ENCODE measurements around the gene BAIAP2. TPM values are rescaled to one million over a fixed set of nuclear protein-coding genes. Genes with fewer than 3 reads are reported as not detected.

The BAIAP2 gene
- total and polyA plus RNA-seq, 2 donors (not counting 1 experiment from before 2014, with no cell fraction given) = 1.3 to 12.0 TPM

DNA sequence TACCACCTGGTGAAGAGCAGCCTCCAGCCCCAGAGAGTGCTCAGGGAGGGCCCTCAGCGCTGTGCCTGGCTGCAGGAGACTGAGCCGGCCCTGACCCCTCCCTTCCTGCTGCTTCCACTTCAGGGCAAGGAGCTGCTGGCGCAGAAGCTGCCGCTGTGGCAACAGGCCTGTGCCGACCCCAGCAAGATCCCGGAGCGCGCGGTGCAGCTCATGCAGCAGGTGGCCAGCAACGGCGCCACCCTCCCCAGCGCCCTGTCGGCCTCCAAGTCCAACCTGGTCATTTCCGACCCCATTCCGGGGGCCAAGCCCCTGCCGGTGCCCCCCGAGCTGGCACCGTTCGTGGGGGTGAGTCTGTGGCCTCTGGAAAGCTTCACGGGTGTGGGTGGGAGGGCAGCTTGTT is 68.4 kb downstream of the BAIAP2 start:
- Mint-ChIP-seq H3K27ac (no peak overlapping the region), H3K9me3 (ENCODE audit: insufficient read depth) (no peaks in the 10 kb centered on the region), H3K4me1 (no peaks in the 10 kb centered on the region), H3K4me3 (no peak overlapping the region), H3K27me3 (peaks cover 4% of the 10 kb centered on the region)
- H3K9me3 ChIP-seq (ENCODE audit: control extremely low read depth in 1 of 3, control insufficient read depth in 2 of 3, insufficient read depth in 1 of 3, low read length in 2 of 3) = no peaks in the 10 kb centered on the region
- no peak overlapping the region for H3K4me3 ChIP-seq (ENCODE audit: control extremely low read depth in 1 of 5, extremely low read depth in 1 of 5, insufficient read depth in 1 of 5, low read depth in 2 of 5, low read length in 4 of 5)
- H3K4me1 ChIP-seq (ENCODE audit: control insufficient read depth in 2 of 2, insufficient read depth in 2 of 2, low read length in 2 of 2) = peaks cover 0 to 7% of the 10 kb centered on the region in 2 donors
- intact Hi-C loops (cut with micrococcal nuclease) = no loop called here
- CTCF ChIA-PET = interaction anchor here (0.6 to 5.3 kb wide), 4 partner anchors 80 to 676 kb away, joined by 3 to 36 read pairs (median 14); no protein-coding TSS in a partner anchor
- no peak for DNase-seq
- no peak overlapping the region for H2AFZ ChIP-seq (ENCODE audit: insufficient read depth, low read depth, low read length, poor library complexity, severe bottlenecking)
- 96% methylated on average over 17 of the region's 20 CpGs for WGBS (ENCODE audit: insufficient coverage)
- H3K79me2 ChIP-seq (ENCODE audit: control insufficient read depth, insufficient read depth, low read length) = no peaks in the 10 kb centered on the region
- H3K27me3 ChIP-seq (replicated peaks in 1 of 4; ENCODE audit: control extremely low read depth in 1 of 4, control insufficient read depth in 3 of 4, insufficient read depth in 4 of 4, low read length in 3 of 4) = peaks cover 0 to 9% (median 0%) of the 10 kb centered on the region in 4 experiments
- H3K4me2 ChIP-seq (replicated peaks; ENCODE audit: low read depth, low read length, poor library complexity, severe bottlenecking) = no peak overlapping the region
- no peak overlapping the region for H3K9ac ChIP-seq (ENCODE audit: low read length)
- no peak overlapping the region for H3K27ac ChIP-seq (ENCODE audit: low read length in 2 of 2)
- H3K36me3 ChIP-seq (replicated peaks in 1 of 2; ENCODE audit: control extremely low read depth in 1 of 2, control insufficient read depth in 1 of 2, extremely low read depth in 1 of 2, insufficient read depth in 2 of 2, low read length in 1 of 2) = no peaks in the 10 kb centered on the region
- no peaks in the 10 kb centered on the region for H4K20me1 ChIP-seq (ENCODE audit: control insufficient read depth, insufficient read depth, low read length, poor library complexity, severe bottlenecking)
- POLR2A ChIA-PET = no interaction called here
- no peak for ATAC-seq (ENCODE audit: low read depth)
- TF ChIP-seq EZH2 (IDR thresholded peaks at IDR 0.05; ENCODE audit: borderline replicate concordance, insufficient read depth, low read depth, low read length, poor library complexity, severe bottlenecking) = no peak
- TF ChIP-seq, protein P1, sequence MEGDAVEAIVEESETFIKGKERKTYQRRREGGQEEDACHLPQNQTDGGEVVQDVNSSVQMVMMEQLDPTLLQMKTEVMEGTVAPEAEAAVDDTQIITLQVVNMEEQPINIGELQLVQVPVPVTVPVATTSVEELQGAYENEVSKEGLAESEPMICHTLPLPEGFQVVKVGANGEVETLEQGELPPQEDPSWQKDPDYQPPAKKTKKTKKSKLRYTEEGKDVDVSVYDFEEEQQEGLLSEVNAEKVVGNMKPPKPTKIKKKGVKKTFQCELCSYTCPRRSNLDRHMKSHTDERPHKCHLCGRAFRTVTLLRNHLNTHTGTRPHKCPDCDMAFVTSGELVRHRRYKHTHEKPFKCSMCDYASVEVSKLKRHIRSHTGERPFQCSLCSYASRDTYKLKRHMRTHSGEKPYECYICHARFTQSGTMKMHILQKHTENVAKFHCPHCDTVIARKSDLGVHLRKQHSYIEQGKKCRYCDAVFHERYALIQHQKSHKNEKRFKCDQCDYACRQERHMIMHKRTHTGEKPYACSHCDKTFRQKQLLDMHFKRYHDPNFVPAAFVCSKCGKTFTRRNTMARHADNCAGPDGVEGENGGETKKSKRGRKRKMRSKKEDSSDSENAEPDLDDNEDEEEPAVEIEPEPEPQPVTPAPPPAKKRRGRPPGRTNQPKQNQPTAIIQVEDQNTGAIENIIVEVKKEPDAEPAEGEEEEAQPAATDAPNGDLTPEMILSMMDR (IDR thresholded peaks at IDR 0.05) = no peak

DNA sequence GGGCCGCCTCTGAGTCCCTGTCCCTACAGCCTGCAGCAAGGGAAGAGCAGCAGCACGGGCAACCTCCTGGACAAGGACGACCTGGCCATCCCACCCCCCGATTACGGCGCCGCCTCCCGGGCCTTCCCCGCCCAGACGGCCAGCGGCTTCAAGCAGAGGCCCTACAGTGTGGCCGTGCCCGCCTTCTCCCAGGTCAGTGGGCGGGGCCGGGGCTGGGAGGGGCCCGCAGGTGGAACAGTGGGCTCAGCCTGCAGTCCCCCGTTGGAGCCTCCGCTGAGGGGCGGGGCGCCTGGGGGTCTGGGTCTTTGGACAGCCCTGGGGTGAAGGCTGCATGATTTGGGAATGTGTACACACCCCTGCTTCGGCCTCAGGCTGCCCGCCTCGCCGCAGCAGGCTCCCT is 71.8 kb downstream of the BAIAP2 start:
- Histone ChIP-seq H3K9ac (ENCODE audit: low read length) (no peak overlapping the region), H3K79me2 (ENCODE audit: control insufficient read depth, insufficient read depth, low read length) (no peaks in the 10 kb centered on the region), H4K20me1 (ENCODE audit: control insufficient read depth, insufficient read depth, low read length, poor library complexity, severe bottlenecking) (no peaks in the 10 kb centered on the region), H3K27me3 (replicated peaks in 1 of 4; ENCODE audit: control extremely low read depth in 1 of 4, control insufficient read depth in 3 of 4, insufficient read depth in 4 of 4, low read length in 3 of 4) (no peaks in the 10 kb centered on the region), H3K36me3 (replicated peaks in 1 of 2; ENCODE audit: control extremely low read depth in 1 of 2, control insufficient read depth in 1 of 2, extremely low read depth in 1 of 2, insufficient read depth in 2 of 2, low read length in 1 of 2) (no peaks in the 10 kb centered on the region), H3K4me1 (ENCODE audit: control insufficient read depth in 2 of 2, insufficient read depth in 2 of 2, low read length in 2 of 2) (peaks cover 0 to 3% of the 10 kb centered on the region in 2 donors), H3K4me3 (ENCODE audit: control extremely low read depth in 1 of 5, extremely low read depth in 1 of 5, insufficient read depth in 1 of 5, low read depth in 2 of 5, low read length in 4 of 5) (no peak overlapping the region), H3K9me3 (ENCODE audit: control extremely low read depth in 1 of 3, control insufficient read depth in 2 of 3, insufficient read depth in 1 of 3, low read length in 2 of 3) (no peaks in the 10 kb centered on the region), H3K27ac (ENCODE audit: low read length in 2 of 2) (no peak overlapping the region), H2AFZ (ENCODE audit: insufficient read depth, low read depth, low read length, poor library complexity, severe bottlenecking) (no peak overlapping the region), H3K4me2 (replicated peaks; ENCODE audit: low read depth, low read length, poor library complexity, severe bottlenecking) (no peak overlapping the region)
- ChIA-PET CTCF (no interaction called here), POLR2A (no interaction called here)
- WGBS (ENCODE audit: insufficient coverage) = 94% methylated on average over 23 of the region's 24 CpGs
- no peaks in the 10 kb centered on the region for H3K4me1 Mint-ChIP-seq
- no peak for TF ChIP-seq EZH2 (IDR thresholded peaks at IDR 0.05; ENCODE audit: borderline replicate concordance, insufficient read depth, low read depth, low read length, poor library complexity, severe bottlenecking)
- TF ChIP-seq, protein P1 (IDR thresholded peaks at IDR 0.05) = no peak
- intact Hi-C loops (cut with micrococcal nuclease) = no loop called here
- ATAC-seq (ENCODE audit: low read depth) (no peak), DNase-seq (no peak)
- no peaks in the 10 kb centered on the region for H3K27me3 Mint-ChIP-seq
- no peak overlapping the region for H3K27ac Mint-ChIP-seq
- H3K9me3 Mint-ChIP-seq (ENCODE audit: insufficient read depth) = no peaks in the 10 kb centered on the region
- H3K4me3 Mint-ChIP-seq = no peak overlapping the region
